SU-DHL-6 (cell line): ENCODE measurements around the gene AGTPBP1.
"Not testable (repeated sequence)": the region's sequence is repeated elsewhere in the genome, so short reads cannot be mapped to it uniquely, and the experiment has no call there.

Experiments
- H2AFZ ChIP-seq: fragments of 200-600 bp; sonication (generic); 2 replicates; pipeline ENCODE4 v1.6.1; 2014; ENCODE audit warnings: low read depth, mild to moderate bottlenecking, moderate library complexity, mixed read lengths, antibody characterized with exemption, low read length; ENCODE audit not compliant: severe bottlenecking
- H3F3A ChIP-seq: fragments of 200-600 bp; shearing (Covaris generic); 2 replicates; pipeline ENCODE4 v1.6.0; 2016; ENCODE audit warnings: antibody characterized with exemption, mild to moderate bottlenecking; ENCODE audit not compliant: insufficient read depth
- H3K27ac ChIP-seq: fragments of 200-600 bp; sonication (generic); 2 replicates; pipeline ENCODE4 v1.5.1; 2016; ENCODE audit warnings: low read depth, mild to moderate bottlenecking, low read length, moderate library complexity, mixed read lengths
- H3K27me3 ChIP-seq: fragments of 200-600 bp; sonication (generic), shearing (Covaris generic); 2 replicates; pipeline ENCODE4 v1.6.0; 2014; ENCODE audit warnings: mild to moderate bottlenecking, low read length
- H3K36me3 ChIP-seq: fragments of 200-600 bp; sonication (generic); 2 replicates; pipeline ENCODE4 v1.6.1; 2014; ENCODE audit warnings: mild to moderate bottlenecking, low read length, mixed read lengths
- H3K4me2 ChIP-seq: fragments of 300-600, 200-600 bp; shearing (Covaris generic), sonication (generic); 2 replicates; pipeline ENCODE4 v1.6.0; 2014; ENCODE audit warnings: low read length, low read depth, mild to moderate bottlenecking; ENCODE audit not compliant: poor library complexity, severe bottlenecking
- H3K4me3 ChIP-seq: fragments of 200-600 bp; sonication (generic); 2 replicates; pipeline ENCODE4 v1.5.1; 2014; ENCODE audit warnings: antibody characterized with exemption, low read length, mild to moderate bottlenecking, mixed read lengths; ENCODE audit not compliant: insufficient read depth, poor library complexity, severe bottlenecking
- H3K79me2 ChIP-seq: fragments of 200-600 bp; sonication (generic); 2 replicates; pipeline ENCODE4 v1.6.1; 2014; ENCODE audit warnings: mild to moderate bottlenecking, low read length, moderate library complexity; ENCODE audit not compliant: insufficient read depth
- H3K9ac ChIP-seq: fragments of 200-600 bp; sonication (generic); 2 replicates; pipeline ENCODE4 v1.7.0; 2014; ENCODE audit warnings: mild to moderate bottlenecking, low read length
- H3K9me2 ChIP-seq: fragments of 200-600 bp; sonication (generic); replicated peaks from 2 replicates; pipeline ENCODE4 v1.6.1; 2014; ENCODE audit warnings: low read length; ENCODE audit not compliant: insufficient read depth
- H3K9me3 ChIP-seq: fragments of 200-600 bp; sonication (generic); 2 replicates; pipeline ENCODE4 v1.6.1; 2014; ENCODE audit warnings: low read length, mixed read lengths; ENCODE audit not compliant: insufficient read depth
- H4K20me1 ChIP-seq: fragments of 200-600 bp; sonication (generic); 2 replicates; pipeline ENCODE4 v1.6.1; 2014; ENCODE audit warnings: low read depth, mild to moderate bottlenecking, antibody characterized with exemption, low read length, moderate library complexity, mixed read lengths
- CTCF ChIP-seq: fragments of 200-600 bp; sonication (generic); IDR thresholded peaks from one replicate; pipeline ENCODE4 v1.5.1; 2017; ENCODE audit warnings: antibody characterized with exemption, mild to moderate bottlenecking, low read length, moderate library complexity; ENCODE audit not compliant: insufficient read depth, poor library complexity, severe bottlenecking
- EZH2phosphoT487 ChIP-seq: fragments of 200-600 bp; sonication (generic), shearing (Covaris generic); conservative IDR thresholded peaks from 2 replicates; pipeline ENCODE4 v1.6.1; 2018; ENCODE audit warnings: mild to moderate bottlenecking, antibody characterized with exemption, low read length, moderate library complexity, mixed read lengths

Gene AGTPBP1

GRCh38 chr9:85741875-85742596 lies at the start of gene AGTPBP1:
Gene AGTPBP1, minus strand, starts transcription at chr9:85741954. Its CDS starts 29,421 bp downstream, at chr9:85712533.
- no peaks in the 10 kb centered on the region for H3K36me3 ChIP-seq
- H3K27ac ChIP-seq: peak within 1 kb of the TSS; percentile 76
- peak within 1 kb of the TSS; percentile 90 for H3K9ac ChIP-seq
- no peaks in the 10 kb centered on the region for H3K9me2 ChIP-seq
- H3K4me2 ChIP-seq: peak within 1 kb of the TSS; percentile 99
- H3F3A ChIP-seq: no peaks in the 10 kb centered on the region
- H2AFZ ChIP-seq: peak within 1 kb of the TSS; percentile 100
- TF ChIP-seq EZH2phosphoT487 (no peak), CTCF (no peak)
- peaks cover 36% of the 10 kb centered on the region for H3K79me2 ChIP-seq
- H4K20me1 ChIP-seq: peaks cover 29% of the 10 kb centered on the region
- H3K27me3 ChIP-seq: no peaks in the 10 kb centered on the region
- H3K4me3 ChIP-seq: peak within 1 kb of the TSS; percentile 86
- H3K9me3 ChIP-seq: no peaks in the 10 kb centered on the region

GRCh38 chr9:85786116-85786515 lies 44.4 kb upstream of the AGTPBP1 start:
- H3K9ac ChIP-seq, H2AFZ ChIP-seq, H3F3A ChIP-seq, H3K4me2 ChIP-seq, H3K9me2 ChIP-seq, H3K9me3 ChIP-seq, H3K27ac ChIP-seq, H3K79me2 ChIP-seq, H3K4me3 ChIP-seq, H3K36me3 ChIP-seq, H4K20me1 ChIP-seq, H3K27me3 ChIP-seq: not testable (repeated sequence)

GRCh38 chr9:85773844-85774243 lies 32.1 kb upstream of the AGTPBP1 start:
- H3K36me3 ChIP-seq, H3K27me3 ChIP-seq, H3K79me2 ChIP-seq, H3K27ac ChIP-seq, H3K9ac ChIP-seq, H4K20me1 ChIP-seq, H2AFZ ChIP-seq, H3K9me3 ChIP-seq, H3K4me2 ChIP-seq, H3F3A ChIP-seq, H3K9me2 ChIP-seq, H3K4me3 ChIP-seq: not testable (repeated sequence)

GRCh38 chr9:85761802-85762201 lies 20.0 kb upstream of the AGTPBP1 start:
- H3K4me3 ChIP-seq: not testable (repeated sequence)

GRCh38 chr9:85757716-85758115 lies 16.0 kb upstream of the AGTPBP1 start:
- H3K9me3 ChIP-seq, H3K4me3 ChIP-seq, H3K27ac ChIP-seq, H4K20me1 ChIP-seq, H3K27me3 ChIP-seq, H3K79me2 ChIP-seq, H2AFZ ChIP-seq, H3K9ac ChIP-seq, H3K4me2 ChIP-seq, H3K36me3 ChIP-seq, H3K9me2 ChIP-seq, H3F3A ChIP-seq: not testable (repeated sequence)

More at GRCh38 chr9:85761802-85762201, 20.0 kb upstream of the AGTPBP1 start:
- H4K20me1 ChIP-seq, H3K9me2 ChIP-seq, H3K4me2 ChIP-seq, H3K79me2 ChIP-seq, H3K27ac ChIP-seq, H3K27me3 ChIP-seq, H3K9me3 ChIP-seq, H2AFZ ChIP-seq, H3F3A ChIP-seq, H3K9ac ChIP-seq, H3K36me3 ChIP-seq: not testable (repeated sequence)

- H2AFZ ChIP-seq, H3K79me2 ChIP-seq, H3K27me3 ChIP-seq, H4K20me1 ChIP-seq, H3K4me3 ChIP-seq, H3K9me3 ChIP-seq, H3K4me2 ChIP-seq, H3K9me2 ChIP-seq, H3F3A ChIP-seq, H3K36me3 ChIP-seq, H3K9ac ChIP-seq, H3K27ac ChIP-seq: not testable (repeated sequence)
Observed at GRCh38 chr9:85756216-85756615, 14.5 kb upstream of the AGTPBP1 start.
